Aorta (tissue), 5 donors: ENCODE results near the gene CDKL1. TPM values are rescaled to one million over a fixed set of nuclear protein-coding genes. Genes with fewer than 3 reads are reported as not detected.
"Not testable (repeated sequence)": the region's sequence is repeated elsewhere in the genome, so short reads cannot be mapped to it uniquely, and the experiment has no call there.

ENCODE experiments used
- ATAC-seq: fragments of 200-7000 bp; cut with Tn5 transposase; one replicate; pipeline ENCODE4 v1.9.1; 2022; ENCODE audit warnings: moderate library complexity; ENCODE audit not compliant: low FRiP score
- DNase-seq, 2 donors: peaks; one replicate each; pipeline ENCODE4 v3.0.0-alpha.2; 2020
- H3K27ac ChIP-seq, 2 donors: one replicate each; pipeline ENCODE4 v1.5.1; 2013; ENCODE audit warnings: low read length in 2 of 2, mild to moderate bottlenecking in 2 of 2, moderate library complexity in 2 of 2, control low read depth in 1 of 2, inconsistent platforms in 1 of 2, low read depth in 1 of 2
- H3K27me3 ChIP-seq, 2 donors: one replicate each; pipeline ENCODE4 v1.6.1; 2013; ENCODE audit warnings: control low read depth in 1 of 2, low read length in 1 of 2, mild to moderate bottlenecking in 1 of 2, moderate library complexity in 1 of 2; ENCODE audit not compliant: insufficient read depth in 2 of 2, control insufficient read depth in 1 of 2
- H3K36me3 ChIP-seq, 2 donors: one replicate each; pipeline ENCODE4 v1.6.1; 2013; ENCODE audit warnings: control low read depth in 1 of 2, low read length in 1 of 2, mild to moderate bottlenecking in 1 of 2; ENCODE audit not compliant: insufficient read depth in 2 of 2, control insufficient read depth in 1 of 2
- H3K4me1 ChIP-seq, 2 donors: one replicate each; pipeline ENCODE4 v1.6.1; 2013; ENCODE audit warnings: low read length in 2 of 2, control low read depth in 1 of 2, mild to moderate bottlenecking in 1 of 2, moderate library complexity in 1 of 2; ENCODE audit not compliant: insufficient read depth in 2 of 2, control insufficient read depth in 1 of 2
- H3K4me3 ChIP-seq, 2 donors: one replicate each; pipeline ENCODE4 v1.5.1; 2013; ENCODE audit warnings: low read length in 2 of 2, control low read depth in 1 of 2, mild to moderate bottlenecking in 1 of 2
- H3K9me3 ChIP-seq: one replicate; pipeline ENCODE4 v1.6.1; 2013; ENCODE audit warnings: mild to moderate bottlenecking, low read length; ENCODE audit not compliant: control insufficient read depth
- WGBS, 2 donors: extraction: QIAGEN DNeasy Blood & Tissue Kit; methylation state at CpG; one replicate each; pipeline ENCODE4 v1.1.7; 2013; 5-methylcytosine and 5-hydroxymethylcytosine counted together
- intact Hi-C, 2 donors: fragments of 100-400 bp; cut with DNase I; formaldehyde crosslinking; loops; one replicate each; pipeline versions ENCODE4 v1.14.2 to v1.15.0; 2022
- polyA plus RNA-seq, 2 donors: library from polyadenylated mRNA; stranded (reverse); fragments of 200-250 nt; gene quantifications; one replicate each; pipeline ENCODE4 v1.2.3, GENCODE V29; 2013
- total RNA-seq, 2 donors: library from RNA; stranded (reverse); fragmentation: NEBNext Ultra II Directional; extraction: Animal tissue kit (Norgen Biotek cat#: 25700); gene quantifications; one replicate each; pipeline ENCODE4 v1.2.1, GENCODE V29; 2021
- donor health status: healthy with polysubstance abuse.
- donor health status: Bipolar disorder and iron deficiency.
- donor health status: DM: no; HTN: no; CAD: no.
- donor health status: DM: no; HTN: no; CAD: no.
- donor health status: DM: yes; HTN: yes; CAD: no.

The CDKL1 gene
- total and polyA plus RNA-seq, 4 donors: 1.6 to 9.7 (median 5.4) TPM

DNA sequence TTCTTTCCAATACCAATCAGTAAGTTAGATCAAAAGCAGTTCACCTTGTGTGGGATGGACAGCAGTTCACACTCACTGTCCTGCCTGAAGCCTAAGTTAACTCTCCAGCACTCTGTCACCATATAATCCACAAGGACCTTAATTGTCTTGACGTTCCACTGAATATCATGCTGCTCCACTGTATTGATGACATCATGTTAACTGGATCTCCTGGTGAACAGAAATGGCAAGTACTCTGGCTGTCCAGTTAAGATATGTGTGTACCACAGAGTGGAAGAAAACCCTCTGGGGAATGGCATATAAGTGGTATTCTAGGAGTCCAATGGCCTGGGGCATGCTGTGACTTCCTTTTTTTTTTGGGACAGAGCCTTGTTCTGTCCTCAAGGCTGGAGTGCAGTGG lies 16.2 kb downstream of the CDKL1 start:
- DNase-seq: no peak
- H3K27me3 ChIP-seq: no peaks in the 10 kb centered on the region
- no peaks in the 10 kb centered on the region for H3K36me3 ChIP-seq
- no peaks in the 10 kb centered on the region for H3K9me3 ChIP-seq
- 94% methylated on average over 1 of the region's 1 CpG for WGBS, 2 donors
- intact Hi-C loops: no loop called here
- no peak overlapping the region for H3K27ac ChIP-seq
- H3K4me1 ChIP-seq: no peaks in the 10 kb centered on the region
- H3K4me3 ChIP-seq: no peak overlapping the region
- no peak for ATAC-seq

DNA sequence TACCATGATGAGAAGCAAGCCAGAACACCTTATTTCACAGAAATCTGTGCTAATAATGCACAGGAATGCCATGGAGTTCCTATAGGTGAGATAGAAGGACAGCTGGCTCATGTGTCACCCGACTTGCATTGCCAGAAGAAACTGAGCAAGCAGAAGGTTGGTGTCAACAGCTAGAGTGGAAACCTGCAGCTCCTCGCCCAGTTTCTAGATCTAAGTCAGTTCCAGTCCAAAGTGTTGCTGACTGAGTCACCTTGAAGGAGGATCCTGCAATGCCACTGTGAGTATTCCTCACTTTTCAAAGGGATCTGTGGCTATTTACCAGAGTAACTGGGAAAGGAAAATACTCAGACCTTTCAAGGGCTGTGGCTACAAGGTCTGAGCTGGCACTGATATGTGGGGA lies 17.1 kb downstream of the CDKL1 start:
- no peaks in the 10 kb centered on the region for H3K36me3 ChIP-seq
- ATAC-seq (no peak), DNase-seq (no peak)
- WGBS, 2 donors: 94 to 98% methylated on average over 2 of the region's 2 CpGs
- intact Hi-C loops: no loop called here
- no peak overlapping the region for H3K4me3 ChIP-seq
- no peaks in the 10 kb centered on the region for H3K9me3 ChIP-seq
- no peaks in the 10 kb centered on the region for H3K4me1 ChIP-seq
- H3K27ac ChIP-seq: no peak overlapping the region
- no peaks in the 10 kb centered on the region for H3K27me3 ChIP-seq

DNA sequence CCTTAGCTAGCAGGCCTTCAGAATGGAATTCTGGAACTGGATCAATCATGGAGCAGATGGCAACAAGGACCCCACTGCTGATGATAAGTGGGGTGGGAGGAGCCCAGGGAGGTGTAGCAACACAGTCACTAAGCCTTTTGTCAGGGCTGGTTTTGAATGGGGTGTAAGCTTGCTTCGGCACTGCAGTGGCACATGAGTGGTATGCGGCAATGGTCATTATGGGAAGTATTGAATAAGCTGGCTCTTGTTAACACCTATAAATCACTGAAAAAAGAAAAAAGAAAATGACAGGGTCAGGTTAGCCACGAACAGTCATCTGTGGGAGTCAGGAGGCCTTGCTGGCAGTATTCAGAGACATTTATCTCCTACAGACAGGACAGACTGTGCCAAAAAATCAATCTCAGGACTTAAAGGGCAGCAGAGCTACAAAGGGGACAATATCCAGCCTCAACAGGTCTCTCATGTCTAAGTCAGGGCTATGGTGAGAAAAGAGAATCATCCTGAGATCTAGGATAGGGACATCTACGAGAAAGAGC lies 19.1 kb downstream of the CDKL1 start:
- no peaks in the 10 kb centered on the region for H3K4me1 ChIP-seq
- no peak overlapping the region for H3K27ac ChIP-seq
- no peak for DNase-seq
- no peak overlapping the region for H3K4me3 ChIP-seq
- H3K9me3 ChIP-seq: no peaks in the 10 kb centered on the region
- WGBS, 2 donors: 83 to 90% methylated on average over 4 of the region's 4 CpGs
- no peaks in the 10 kb centered on the region for H3K36me3 ChIP-seq
- no peaks in the 10 kb centered on the region for H3K27me3 ChIP-seq
- intact Hi-C loops: no loop called here
- no peak for ATAC-seq

DNA sequence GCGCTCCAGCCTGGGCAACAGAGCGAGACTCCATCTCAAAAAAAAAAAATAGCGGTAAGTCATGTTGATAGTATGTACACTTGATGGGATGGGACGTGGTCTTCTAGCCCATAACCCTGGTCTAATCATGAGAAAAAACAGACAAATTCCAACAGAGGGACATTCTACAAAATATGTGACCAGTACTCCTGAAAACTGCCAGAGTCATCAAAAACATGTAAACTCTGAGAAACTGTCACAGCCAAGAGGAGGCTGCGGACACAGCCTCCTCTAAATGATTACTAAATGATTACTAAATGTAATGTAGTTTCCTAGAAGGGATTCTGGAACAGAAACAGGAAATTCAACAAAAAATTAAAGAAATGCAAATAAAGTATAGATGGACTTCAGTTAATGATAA lies 20.9 kb downstream of the CDKL1 start:
- no peaks in the 10 kb centered on the region for H3K27me3 ChIP-seq

DNA sequence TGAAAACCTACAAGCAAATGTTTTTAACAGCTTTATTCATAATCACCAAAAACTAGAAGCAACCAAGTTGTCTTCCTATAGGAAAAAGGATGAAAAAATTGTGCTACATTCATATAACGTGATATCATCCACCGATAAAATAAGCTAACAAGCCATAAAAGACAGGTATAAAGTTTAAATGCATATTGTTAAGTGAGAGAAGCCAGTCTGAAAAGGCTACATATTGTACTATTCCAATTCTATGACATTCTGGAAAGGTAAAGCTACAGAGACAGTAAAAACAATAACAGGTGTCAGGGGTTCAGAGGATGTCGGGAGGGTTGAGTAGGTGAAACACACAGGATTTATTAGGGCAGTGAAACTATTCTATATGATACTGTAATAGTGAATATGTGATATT lies 22.7 kb downstream of the CDKL1 start:
- Histone ChIP-seq H3K9me3 (no peaks in the 10 kb centered on the region), H3K36me3 (no peaks in the 10 kb centered on the region), H3K4me1 (no peaks in the 10 kb centered on the region), H3K27ac (no peak overlapping the region), H3K4me3 (no peak overlapping the region), H3K27me3 (no peaks in the 10 kb centered on the region)
- DNase-seq: no peak
- WGBS, 2 donors: 94 to 96% methylated on average over 3 of the region's 3 CpGs
- no peak for ATAC-seq
- intact Hi-C loops: no loop called here

More for the DNA sequence above, 20.9 kb downstream of the CDKL1 start:
- ATAC-seq (no peak), DNase-seq (no peak)
- Histone ChIP-seq H3K4me3 (no peak overlapping the region), H3K27ac (no peak overlapping the region), H3K9me3 (no peaks in the 10 kb centered on the region), H3K36me3 (no peaks in the 10 kb centered on the region), H3K4me1 (no peaks in the 10 kb centered on the region)
- intact Hi-C loops: no loop called here
- WGBS, 2 donors: 97 to 98% methylated on average over 5 of the region's 5 CpGs

DNA sequence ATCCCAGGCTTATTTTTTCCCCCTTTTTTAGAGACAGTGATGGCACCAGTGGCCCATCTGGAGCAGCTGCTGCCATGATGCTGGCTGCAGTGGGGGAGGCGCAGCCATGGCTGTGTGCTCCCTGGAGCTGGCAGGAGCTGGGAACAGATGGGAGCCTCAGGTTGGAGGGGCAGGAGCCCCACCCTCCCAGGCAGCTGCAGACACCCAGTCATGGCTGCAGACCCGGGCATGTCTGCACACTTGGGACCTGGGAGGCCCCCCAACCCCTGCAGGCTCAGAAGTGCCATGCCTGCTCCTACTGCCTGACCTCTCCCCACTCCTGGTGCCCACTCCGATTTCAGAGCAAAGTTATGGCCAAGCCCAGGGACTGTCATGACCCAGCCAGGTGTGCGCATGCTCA lies 25.1 kb downstream of the CDKL1 start:
- H3K9me3 ChIP-seq: no peaks in the 10 kb centered on the region
- no peak overlapping the region for H3K27ac ChIP-seq
- no peaks in the 10 kb centered on the region for H3K36me3 ChIP-seq
- ATAC-seq (no peak), DNase-seq (no peak)
- H3K27me3 ChIP-seq: no peaks in the 10 kb centered on the region
- WGBS, 2 donors: 91 to 95% methylated on average over 4 of the region's 4 CpGs
- intact Hi-C loops: no loop called here
- H3K4me1 ChIP-seq: no peaks in the 10 kb centered on the region
- no peak overlapping the region for H3K4me3 ChIP-seq

DNA sequence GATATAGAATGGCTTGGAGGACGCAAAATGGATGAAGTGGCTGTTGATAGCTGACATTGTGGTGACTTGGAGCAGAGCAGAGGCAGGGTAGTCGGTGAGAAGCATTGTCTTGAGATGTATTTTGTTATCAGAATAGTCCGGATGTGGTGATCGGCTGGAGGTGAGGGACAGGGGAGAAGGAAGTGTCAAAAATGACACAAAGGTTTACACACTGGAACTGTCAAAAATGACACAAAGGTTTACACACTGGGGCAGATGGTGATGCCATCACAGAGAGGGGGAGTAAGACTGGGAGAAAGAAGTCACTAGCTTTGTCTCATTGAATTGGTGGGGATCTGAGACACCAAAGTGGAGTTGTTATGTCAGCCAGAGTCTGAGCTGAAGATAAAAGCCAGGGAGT lies 30.1 kb downstream of the CDKL1 start:
- DNase-seq: no peak
- H3K4me1 ChIP-seq: no peaks in the 10 kb centered on the region
- intact Hi-C loops: no loop called here
- no peaks in the 10 kb centered on the region for H3K9me3 ChIP-seq
- no peaks in the 10 kb centered on the region for H3K27me3 ChIP-seq
- no peaks in the 10 kb centered on the region for H3K36me3 ChIP-seq
- no peak overlapping the region for H3K4me3 ChIP-seq
- no peak overlapping the region for H3K27ac ChIP-seq
- WGBS, 2 donors: 82 to 87% methylated on average over 4 of the region's 4 CpGs
- ATAC-seq: no peak

DNA sequence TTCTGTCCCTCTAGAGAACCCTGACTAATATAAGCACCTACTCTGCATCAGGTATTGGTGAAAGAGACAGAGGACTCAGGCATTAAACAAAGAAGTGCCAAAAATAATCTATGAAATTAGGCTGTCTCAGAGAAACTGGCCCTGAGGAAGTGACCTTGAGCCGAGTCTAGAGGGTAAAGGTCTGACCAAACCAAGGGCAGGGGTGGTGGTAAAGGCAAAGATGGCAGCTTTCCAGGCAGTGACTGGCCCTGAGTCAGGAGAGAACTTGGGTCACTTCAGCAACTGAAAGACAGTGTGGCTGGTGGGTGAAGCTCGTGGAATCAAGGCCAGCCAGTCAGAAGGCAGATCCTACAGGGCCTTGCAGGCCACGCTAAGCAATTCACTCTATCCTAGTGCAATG lies 30.6 kb downstream of the CDKL1 start:
- no peak for ATAC-seq
- 88 to 90% methylated on average over 3 of the region's 3 CpGs for WGBS, 2 donors
- H3K4me3 ChIP-seq: no peak overlapping the region
- H3K27me3 ChIP-seq: no peaks in the 10 kb centered on the region
- no peak for DNase-seq
- H3K27ac ChIP-seq: no peak overlapping the region
- no peaks in the 10 kb centered on the region for H3K36me3 ChIP-seq
- intact Hi-C loops: no loop called here
- H3K4me1 ChIP-seq: no peaks in the 10 kb centered on the region
- H3K9me3 ChIP-seq: no peaks in the 10 kb centered on the region

DNA sequence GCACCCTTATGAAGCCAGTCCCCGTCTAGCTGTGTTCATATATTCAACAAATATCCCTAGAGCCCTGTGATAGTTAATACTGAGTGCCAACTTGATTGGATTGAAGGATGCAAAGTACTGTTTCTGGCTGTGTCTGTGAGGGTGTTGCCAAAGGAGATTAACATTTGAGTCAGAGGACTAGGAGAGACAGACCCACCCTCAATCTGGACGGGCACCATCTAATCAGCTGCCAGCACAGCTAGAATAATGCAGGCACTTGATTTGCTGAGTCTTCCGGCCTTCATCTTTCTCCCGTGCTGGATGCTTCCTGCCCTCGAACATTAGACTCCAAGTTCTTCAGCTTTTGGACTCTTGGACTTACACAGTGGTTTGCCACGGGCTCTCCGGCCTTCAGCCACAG lies 31.1 kb downstream of the CDKL1 start:
- H3K4me1 ChIP-seq, H3K4me3 ChIP-seq, H3K27me3 ChIP-seq, H3K36me3 ChIP-seq, ATAC-seq, H3K9me3 ChIP-seq, intact Hi-C loops, DNase-seq, H3K27ac ChIP-seq: not testable (repeated sequence)
- WGBS, 2 donors: 79 to 84% methylated on average over 7 of the region's 7 CpGs
